Testis (tissue), 3 donors: Measurements from ENCODE around the gene DENND6B. TPM values are rescaled to one million over a fixed set of nuclear protein-coding genes. Genes with fewer than 3 reads are reported as not detected.

Experiments
- DNase-seq: peaks from one replicate; pipeline ENCODE4 v3.0.0-alpha.2; 2019
- H3K27ac ChIP-seq, 2 donors: fragments of 200-600 bp; sonication (generic); one replicate each; pipeline ENCODE4 v1.5.1; 2019
- H3K27me3 ChIP-seq: fragments of 200-600 bp; sonication (generic); one replicate; pipeline ENCODE4 v1.5.1; 2019
- H3K36me3 ChIP-seq: fragments of 200-600 bp; sonication (generic); one replicate; pipeline ENCODE4 v1.5.1; 2017; ENCODE audit warnings: low read depth; ENCODE audit errors: missing control alignments
- H3K4me1 ChIP-seq: fragments of 200-600 bp; sonication (generic); one replicate; pipeline ENCODE4 v1.5.1; 2019
- H3K4me3 ChIP-seq, 2 donors: fragments of 200-600 bp; sonication (generic); one replicate each; pipeline ENCODE4 v1.5.1; 2017 to 2019
- H3K9me3 ChIP-seq: fragments of 200-600 bp; sonication (generic); one replicate; pipeline ENCODE4 v1.5.1; 2017
- CTCF ChIP-seq, 3 experiments: fragments of 450-650 bp in 2 of 3; fragments of 200-600 bp in 1 of 3; sonication (generic) in 1 of 3; IDR thresholded peaks; one replicate each; pipeline ENCODE4 v1.5.1; 2016 to 2019; ENCODE audit warnings: antibody characterized with exemption in 3 of 3, mild to moderate bottlenecking in 2 of 3, moderate library complexity in 1 of 3
- POLR2A ChIP-seq: fragments of 450-650 bp; IDR thresholded peaks from one replicate; pipeline ENCODE4 v1.6.1; 2017; ENCODE audit warnings: antibody characterized with exemption, mild to moderate bottlenecking, moderate library complexity
- WGBS, 2 donors: methylation state at CpG; one replicate each; pipeline ENCODE4 v1.1.5; 2018; 5-methylcytosine and 5-hydroxymethylcytosine counted together
- intact Hi-C: fragments of 100-400 bp; cut with DNase I; formaldehyde crosslinking; loops from one replicate; pipeline ENCODE4 v1.15.1; 2023; ENCODE audit warnings: low total_unique reads
- polyA plus RNA-seq: library from polyadenylated mRNA; stranded (reverse); fragments of 350-450 nt; fragmentation: Illumina TruSeq; extraction: RNeasy Lipid Tissue Mini Kit (QIAGEN cat#74804); gene quantifications from one replicate; pipeline ENCODE4 v1.2.3, GENCODE V29; 2014; ENCODE audit warnings: low read depth, low replicate concordance; ENCODE audit not compliant: insufficient read depth
- total RNA-seq, 2 donors: library from RNA; depleted of rRNA; stranded (reverse); fragments of >200 nt; gene quantifications; one replicate each; pipeline ENCODE4 v1.2.3, GENCODE V29; 2016

The DENND6B gene
- total and polyA plus RNA-seq, 3 donors from 2014 or later = 17.1 to 22.0 (median 18.0) TPM

- H3K36me3 ChIP-seq = no peaks in the 10 kb centered on the region
These were observed 22.1 kb downstream of the DENND6B start for GRCh38 chr22:50304528-50305392.

GRCh38 chr22:50303848-50304527 is 22.8 kb downstream of the DENND6B start:
- H3K9me3 ChIP-seq = no peaks in the 10 kb centered on the region
- no peaks in the 10 kb centered on the region for H3K27me3 ChIP-seq
- WGBS, 2 donors = 60 to 73% methylated on average over 2 to 11 of the region's 11 CpGs
- no peaks in the 10 kb centered on the region for H3K36me3 ChIP-seq
- TF ChIP-seq CTCF (IDR thresholded peaks at IDR 0.05) = no peak
- no peak for TF ChIP-seq POLR2A
- intact Hi-C loops = no loop called here
- H3K4me1 ChIP-seq = peaks cover 66% of the 10 kb centered on the region
- H3K4me3 ChIP-seq = no peak overlapping the region
- peak overlapping the region; percentile 68 to 87 for H3K27ac ChIP-seq
- no peak for DNase-seq

More at GRCh38 chr22:50304528-50305392, 22.1 kb downstream of the DENND6B start:
- H3K27ac ChIP-seq = peak overlapping the region; percentile 68 to 87
- no peak for DNase-seq
- TF ChIP-seq CTCF (IDR thresholded peaks at IDR 0.05) = no peak
- TF ChIP-seq POLR2A = no peak
- H3K4me3 ChIP-seq = peak overlapping the region in 1 of 2 donors; percentile 89
- intact Hi-C loops = no loop called here
- H3K27me3 ChIP-seq = no peaks in the 10 kb centered on the region
- H3K4me1 ChIP-seq = peaks cover 72% of the 10 kb centered on the region
- WGBS, 2 donors = 48 to 52% methylated on average over 7 to 22 of the region's 22 CpGs
- no peaks in the 10 kb centered on the region for H3K9me3 ChIP-seq

GRCh38 chr22:50303515-50303847 is 23.3 kb downstream of the DENND6B start:
- peak overlapping the region; percentile 68 to 87 for H3K27ac ChIP-seq
- no peak for DNase-seq
- intact Hi-C loops = no loop called here
- H3K4me3 ChIP-seq = no peak overlapping the region
- H3K27me3 ChIP-seq = no peaks in the 10 kb centered on the region
- TF ChIP-seq POLR2A (no peak), CTCF (IDR thresholded peaks at IDR 0.05) (no peak)
- peaks cover 66% of the 10 kb centered on the region for H3K4me1 ChIP-seq
- H3K36me3 ChIP-seq = no peaks in the 10 kb centered on the region
- no peaks in the 10 kb centered on the region for H3K9me3 ChIP-seq
- 55% methylated on average over 5 of the region's 7 CpGs; no CpG with 5 or more reads in 1 of the 2 donors for WGBS, 2 donors

- intact Hi-C loops = no loop called here
- WGBS, 2 donors = 63 to 93% methylated on average over 3 to 5 of the region's 5 CpGs
- DNase-seq = no peak
These were observed 24.2 kb downstream of the DENND6B start for GRCh38 chr22:50302564-50302963.

More at GRCh38 chr22:50302564-50302963, 24.2 kb downstream of the DENND6B start:
- TF ChIP-seq CTCF (IDR thresholded peaks at IDR 0.05) (no peak), POLR2A (no peak)
- Histone ChIP-seq H3K9me3 (no peaks in the 10 kb centered on the region), H3K27ac (peak overlapping the region; percentile 68 to 87), H3K27me3 (no peaks in the 10 kb centered on the region), H3K36me3 (no peaks in the 10 kb centered on the region), H3K4me1 (peaks cover 67% of the 10 kb centered on the region), H3K4me3 (no peak overlapping the region)
